ENCODE data around the gene FOXN1. TPM values are rescaled to one million over a fixed set of nuclear protein-coding genes. Genes with fewer than 3 reads are reported as not detected.

FOXN1 gene
- polyA plus RNA-seq, 1 donor, result 0.55 TPM

- no peak for DNase-seq
These were observed 20.2 kb downstream of the FOXN1 start for GRCh38 chr17:28526381-28526780.

DNA sequence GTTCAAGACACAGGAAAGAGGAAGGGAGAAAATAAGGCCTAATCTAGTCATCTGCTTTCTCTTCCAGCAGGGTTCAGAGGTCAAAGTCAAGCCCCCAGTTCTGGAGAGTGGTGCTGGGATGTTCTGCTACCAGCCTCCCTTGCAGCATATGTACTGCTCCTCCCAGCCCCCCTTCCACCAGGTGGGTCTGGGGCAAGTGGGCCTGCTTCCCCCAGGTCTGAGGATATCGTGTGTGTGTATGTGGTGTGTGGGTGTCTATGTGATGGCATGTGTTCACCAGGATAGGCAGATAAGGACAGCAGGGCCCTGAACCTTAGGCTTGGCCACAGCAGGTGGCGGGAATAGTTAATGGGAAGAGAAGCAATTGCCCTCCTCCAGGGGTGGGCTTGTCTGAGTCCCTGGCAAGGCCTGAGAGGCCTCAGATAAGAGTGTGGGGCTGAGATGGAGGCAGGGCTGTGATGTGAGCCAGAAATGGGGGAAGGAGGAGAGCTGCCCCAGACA, 21.1 kb downstream of the FOXN1 start:
- no peak for DNase-seq

GRCh38 chr17:28527859-28528258, 21.7 kb downstream of the FOXN1 start:
- DNase-seq, result no peak

DNA sequence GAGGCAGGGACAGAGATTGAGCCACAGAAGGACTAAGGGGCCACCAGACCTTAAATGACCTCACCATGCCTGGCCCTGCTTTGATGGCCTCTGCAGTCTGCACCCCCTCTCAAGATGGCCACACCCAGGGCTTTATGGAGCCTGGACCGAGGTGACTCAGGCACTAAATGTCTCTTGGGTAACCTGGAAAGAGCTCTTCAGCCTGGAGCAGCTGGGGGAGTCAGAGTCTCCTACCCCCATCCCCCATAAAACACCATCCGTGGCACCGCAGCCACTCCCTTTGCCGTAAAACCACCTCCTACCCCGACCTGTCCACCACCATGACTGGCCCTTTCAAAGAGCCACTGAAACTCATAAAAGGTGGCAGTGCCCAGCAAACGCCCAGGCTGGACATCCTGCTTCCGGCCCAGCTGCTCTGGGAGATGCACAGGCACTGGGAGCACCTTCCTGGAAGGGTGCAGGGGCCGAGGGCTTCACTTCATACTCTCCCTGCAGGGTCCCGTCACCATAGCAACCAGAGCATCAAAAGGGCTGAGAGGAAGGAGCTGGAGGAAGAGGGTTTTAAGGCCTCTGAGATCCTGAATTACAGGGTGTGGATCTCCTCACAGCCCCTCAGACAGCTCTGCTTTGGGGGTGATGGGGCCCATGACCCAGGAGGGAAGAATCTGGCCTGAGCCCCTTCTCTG, 22.3 kb downstream of the FOXN1 start:
- no peak for DNase-seq

- no peak for DNase-seq
These were observed 22.9 kb downstream of the FOXN1 start for GRCh38 chr17:28529013-28529400.

GRCh38 chr17:28530250-28530649, 24.1 kb downstream of the FOXN1 start:
- no peak for DNase-seq

GRCh38 chr17:28530926-28531325, 24.8 kb downstream of the FOXN1 start:
- DNase-seq, result no peak

DNA sequence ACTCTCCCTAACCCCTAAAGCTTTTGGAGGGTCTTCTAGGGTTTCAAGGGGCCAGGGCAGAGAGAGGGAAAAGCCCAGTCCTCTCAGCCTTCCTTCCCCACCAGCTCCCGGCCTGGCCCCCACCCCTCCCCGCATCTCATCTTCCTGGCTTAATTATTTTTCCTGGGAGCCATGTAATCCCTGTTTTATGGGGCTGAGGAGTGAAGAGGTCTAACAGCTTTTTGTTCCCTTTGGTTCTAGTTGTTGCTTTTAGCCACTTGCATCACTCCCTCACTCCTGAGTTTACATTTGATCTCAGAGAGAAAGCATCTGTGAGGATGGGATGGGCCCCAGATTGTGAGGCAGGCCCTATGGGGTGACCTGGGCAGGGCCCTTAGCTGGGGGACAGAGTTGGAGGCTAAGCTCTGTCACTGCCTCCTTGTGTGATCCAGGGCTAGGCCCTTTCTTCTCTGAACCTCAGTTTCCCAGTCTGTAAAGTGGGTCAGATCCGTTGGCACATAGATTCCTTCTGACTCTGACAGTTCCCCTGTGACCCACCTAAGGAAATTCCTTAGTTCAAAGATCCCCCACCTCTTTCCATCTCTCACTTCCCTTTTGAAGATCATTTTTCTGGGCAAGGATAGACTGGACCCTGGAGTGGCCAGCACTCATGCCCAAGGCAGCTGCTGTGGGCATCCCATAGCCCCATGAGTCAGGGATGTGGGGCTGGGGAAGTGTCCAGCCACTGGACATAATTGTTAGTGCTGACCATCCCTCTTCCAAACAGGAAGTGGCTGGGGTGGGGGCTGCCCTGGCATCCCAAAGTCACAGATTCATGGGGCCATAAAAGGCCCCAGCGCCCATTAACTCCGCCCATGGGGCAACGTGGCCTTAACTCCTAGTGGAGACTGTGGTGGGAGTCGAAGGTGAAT, 26.2 kb downstream of the FOXN1 start:
- DNase-seq, result peak; percentile 20

DNA sequence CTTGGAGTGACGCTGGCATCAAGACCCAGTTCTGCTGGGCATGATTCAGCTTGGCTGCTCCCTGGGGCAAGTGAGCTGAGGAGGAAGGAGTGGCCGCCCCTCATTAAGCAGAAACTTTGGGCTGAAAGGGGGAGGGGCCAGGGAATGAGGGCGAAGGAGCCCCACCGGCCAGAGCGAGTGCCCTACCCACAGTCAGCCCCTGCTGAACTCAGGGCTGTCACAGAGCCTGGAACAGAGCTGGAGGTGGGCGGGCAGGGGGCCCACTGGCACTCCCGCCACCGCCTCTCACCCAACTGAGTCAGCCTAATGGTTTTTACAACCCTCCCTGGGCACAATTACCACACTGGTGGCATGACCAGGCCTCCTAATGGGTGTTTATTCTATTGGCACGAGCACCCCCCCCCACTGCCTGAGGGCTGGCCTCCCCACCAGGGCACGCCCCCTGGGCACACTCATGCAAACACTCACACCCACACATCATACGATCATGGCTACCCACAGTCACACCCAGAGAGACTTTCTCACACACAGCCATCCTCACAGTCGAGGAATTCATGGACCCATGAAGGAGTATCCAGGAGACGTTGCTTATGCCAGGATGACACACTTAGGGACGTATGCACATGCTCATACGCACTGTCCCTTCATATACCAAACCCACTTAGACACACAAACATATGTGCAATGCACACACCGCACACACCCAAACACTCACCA, 27.1 kb downstream of the FOXN1 start:
- DNase-seq, result no peak

- DNase-seq, result no peak
These were observed 28.7 kb downstream of the FOXN1 start for GRCh38 chr17:28534740-28535375.

DNA sequence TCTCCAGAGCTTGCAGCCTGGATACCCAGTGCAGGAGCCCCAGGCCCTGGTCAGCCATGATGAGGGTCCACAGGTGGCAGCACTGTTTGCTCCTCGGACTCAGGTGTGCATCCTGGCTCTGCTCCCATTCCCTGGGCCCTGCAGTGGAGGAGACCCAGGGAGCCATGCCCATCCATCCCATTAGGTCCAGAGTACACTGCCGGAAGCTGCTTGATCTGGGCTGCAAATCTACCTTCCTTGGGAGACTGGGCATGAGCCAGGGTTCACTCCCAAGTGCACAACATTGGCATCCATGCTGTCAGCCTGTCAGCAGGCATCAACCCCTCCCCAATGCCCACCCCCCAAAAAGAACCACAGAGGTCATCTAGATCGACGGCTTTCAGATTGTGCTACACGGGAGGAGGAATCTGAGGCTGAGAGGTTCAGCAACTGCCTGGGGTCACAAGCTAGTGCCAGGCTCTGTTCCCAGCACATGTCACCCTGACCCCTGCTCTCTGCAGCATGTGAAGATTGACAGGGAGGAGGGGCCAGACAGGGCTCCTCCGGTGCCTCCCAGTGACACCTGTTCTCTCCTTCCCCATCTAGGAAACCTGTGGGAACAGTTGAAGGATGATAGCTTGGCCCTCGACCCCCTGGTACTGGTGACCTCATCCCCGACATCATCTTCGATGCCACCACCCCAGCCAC, 30.5 kb downstream of the FOXN1 start:
- no peak for DNase-seq

- DNase-seq, result no peak
These were observed 31.1 kb downstream of the FOXN1 start for GRCh38 chr17:28537219-28537610.

DNA sequence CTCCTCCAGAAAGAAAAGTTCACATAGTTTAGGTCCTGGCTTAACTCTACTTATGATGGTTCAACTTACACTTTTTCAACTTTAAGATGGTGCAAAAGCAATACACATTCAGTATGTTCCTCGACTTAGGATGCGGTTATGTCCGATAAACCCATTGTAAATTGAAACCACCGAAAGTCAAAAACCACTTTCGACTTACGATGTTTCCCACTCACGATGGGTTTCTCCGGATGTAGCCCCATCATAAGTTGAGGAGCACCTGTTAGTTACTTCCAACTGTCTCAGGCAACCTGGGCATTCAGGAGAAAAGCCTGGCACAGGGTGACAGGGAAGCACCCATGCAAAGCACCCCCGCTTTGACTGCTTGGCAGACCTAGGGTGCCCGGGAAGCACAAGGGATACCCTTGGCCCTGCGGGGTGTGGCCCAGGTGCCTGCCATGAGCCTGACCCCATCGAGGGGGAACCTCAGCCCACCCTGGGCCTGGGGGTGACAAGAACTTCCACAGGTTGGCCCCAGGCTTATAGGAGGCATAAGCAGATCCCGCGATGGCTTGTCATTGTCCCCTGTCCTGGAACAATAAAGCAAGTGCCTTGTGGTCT, 32.2 kb downstream of the FOXN1 start:
- no peak for DNase-seq

DNA sequence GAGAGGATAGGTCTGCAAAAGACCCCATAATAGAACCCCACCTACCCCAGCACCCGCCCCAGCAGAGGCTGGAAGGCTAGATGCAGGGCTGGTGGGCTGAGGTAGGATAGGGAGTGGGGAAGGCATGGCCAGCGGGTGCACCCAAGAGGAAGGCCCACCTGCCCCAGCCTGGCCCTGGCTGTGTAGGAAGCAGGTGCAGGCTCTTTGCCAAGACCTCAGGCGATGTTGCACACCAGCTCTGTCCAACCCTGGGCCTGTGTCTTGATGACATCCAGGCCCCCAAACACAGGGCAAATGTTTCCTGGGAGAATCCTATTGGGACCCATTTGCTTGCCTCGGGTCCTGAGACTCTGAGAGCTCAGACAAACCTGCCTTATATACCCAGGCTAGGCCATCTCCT, 34.1 kb downstream of the FOXN1 start:
- no peak for DNase-seq

- DNase-seq, result no peak
These were observed 35.3 kb downstream of the FOXN1 start for GRCh38 chr17:28541439-28541838.

DNA sequence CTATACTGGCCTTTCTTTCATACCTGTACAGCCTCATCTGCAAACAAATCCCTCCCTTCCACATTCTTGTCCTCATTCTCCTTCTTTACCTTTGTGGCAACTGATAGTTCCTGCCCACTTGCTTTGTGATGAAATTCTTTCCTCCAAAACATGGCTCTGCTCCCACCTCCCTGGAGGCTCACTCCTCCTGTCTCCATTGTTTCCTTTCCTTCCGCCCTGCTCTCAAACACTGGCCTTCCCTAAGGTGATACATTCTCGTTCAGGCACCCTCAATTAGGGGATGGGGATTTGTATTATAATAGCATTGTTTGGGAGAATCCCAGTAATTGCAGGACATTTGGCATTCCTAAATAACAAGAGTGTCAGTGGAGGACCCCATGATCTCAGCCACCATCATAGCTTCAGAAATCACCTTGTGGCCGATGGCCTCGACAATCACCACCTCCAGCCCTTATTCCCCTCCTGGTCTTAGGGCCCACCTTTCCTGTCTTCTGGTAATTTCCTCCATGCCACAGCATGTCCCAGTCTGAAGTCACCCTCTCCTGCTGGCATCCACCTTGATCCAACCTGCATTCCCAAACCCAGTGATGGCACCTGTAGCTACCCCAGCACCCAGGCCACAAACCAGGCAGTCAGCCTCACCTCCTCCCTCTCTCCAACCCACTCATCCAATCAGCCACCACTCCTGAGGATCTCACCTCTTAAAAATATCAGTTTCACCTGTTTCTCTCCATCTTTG, 38.4 kb downstream of the FOXN1 start:
- DNase-seq, result no peak

DNA sequence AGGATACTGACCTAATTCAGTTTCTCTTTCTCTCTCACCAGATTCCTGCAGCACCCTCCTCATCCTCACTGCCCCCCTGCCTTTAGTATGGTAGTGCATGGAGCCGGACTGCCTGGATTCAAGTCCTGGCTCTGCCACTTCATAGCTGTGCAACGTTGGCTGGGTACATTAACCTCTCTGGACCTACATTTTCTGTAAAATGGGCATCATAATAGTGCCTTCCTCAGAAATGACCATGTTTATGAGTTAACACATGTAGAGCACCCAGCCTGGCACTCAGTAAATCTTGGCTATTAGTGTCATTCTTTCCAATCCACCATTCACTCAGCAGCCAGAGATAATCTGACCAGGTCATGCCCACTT, 39.0 kb downstream of the FOXN1 start:
- DNase-seq, result no peak

- DNase-seq, result no peak
These were observed 39.8 kb downstream of the FOXN1 start for GRCh38 chr17:28545787-28546415.

GRCh38 chr17:28547096-28547622, 41.0 kb downstream of the FOXN1 start:
- no peak for DNase-seq

Data from left kidney (tissue), 2 donors.